Mesenchymal stem cell (in vitro differentiated cells and primary cell): ENCODE measurements around the gene TRIM4. TPM values are rescaled to one million over a fixed set of nuclear protein-coding genes. Genes with fewer than 3 reads are reported as not detected.

Experiments
- DNase-seq: peaks from one replicate; pipeline ENCODE4 v3.0.0-alpha.2; 2013
- H2AFZ ChIP-seq: one replicate; pipeline ENCODE4 v1.6.1; 2013; ENCODE audit warnings: low read depth, mild to moderate bottlenecking, control low read depth, inconsistent platforms, low read length, moderate library complexity
- H2AK5ac ChIP-seq: 2 replicates; pipeline ENCODE4 v1.6.1; 2013; ENCODE audit warnings: low read length, moderate library complexity, mild to moderate bottlenecking, inconsistent platforms; ENCODE audit not compliant: severe bottlenecking
- H2BK120ac ChIP-seq: one replicate; pipeline ENCODE4 v1.6.1; 2013; ENCODE audit warnings: low read depth, mild to moderate bottlenecking, inconsistent platforms, low read length, moderate library complexity
- H2BK12ac ChIP-seq, 2 experiments: one replicate each; pipeline ENCODE4 v1.6.1; 2013; ENCODE audit warnings: inconsistent platforms in 2 of 2, low read length in 2 of 2, mild to moderate bottlenecking in 2 of 2, moderate library complexity in 2 of 2, control low read depth in 1 of 2
- H2BK15ac ChIP-seq: one replicate; pipeline ENCODE4 v1.6.1; 2013; ENCODE audit warnings: mild to moderate bottlenecking, low read depth, inconsistent platforms; ENCODE audit not compliant: poor library complexity, severe bottlenecking
- H2BK5ac ChIP-seq: 2 replicates; pipeline ENCODE4 v1.6.1; 2013; ENCODE audit warnings: low read depth, mild to moderate bottlenecking, low read length, control low read depth, inconsistent platforms; ENCODE audit not compliant: poor library complexity, severe bottlenecking
- H3K14ac ChIP-seq, 2 experiments: one replicate each; pipeline ENCODE4 v1.6.1; 2013; ENCODE audit warnings: inconsistent platforms in 2 of 2, low read length in 2 of 2, control low read depth in 1 of 2, mild to moderate bottlenecking in 1 of 2, moderate library complexity in 1 of 2
- H3K18ac ChIP-seq, 2 experiments: one replicate each; pipeline ENCODE4 v1.6.1; 2013; ENCODE audit warnings: inconsistent platforms in 2 of 2, low read length in 2 of 2, control low read depth in 1 of 2, low read depth in 1 of 2, mild to moderate bottlenecking in 1 of 2
- H3K23ac ChIP-seq, 2 experiments: one replicate each; pipeline ENCODE4 v1.6.1; 2013; ENCODE audit warnings: inconsistent platforms in 2 of 2, low read length in 2 of 2, mild to moderate bottlenecking in 2 of 2, moderate library complexity in 2 of 2, control low read depth in 1 of 2
- H3K27ac ChIP-seq: 2 replicates; pipeline ENCODE4 v1.5.1; 2013; ENCODE audit warnings: mild to moderate bottlenecking, moderate library complexity, low read length, control low read depth, inconsistent platforms; ENCODE audit not compliant: poor library complexity, severe bottlenecking
- H3K27me3 ChIP-seq, 2 experiments: 2 replicates each; pipeline versions ENCODE4 v1.6.1 to v1.7.0; 2013; ENCODE audit warnings: low read length in 2 of 2, mild to moderate bottlenecking in 2 of 2, moderate library complexity in 2 of 2, control low read depth in 1 of 2, inconsistent platforms in 1 of 2; ENCODE audit not compliant: control insufficient read depth in 1 of 2, insufficient read depth in 1 of 2
- H3K36me3 ChIP-seq, 2 experiments: 2 replicates each; pipeline versions ENCODE4 v1.6.1 to v1.7.0; 2013; ENCODE audit warnings: low read length in 2 of 2, control low read depth in 1 of 2, inconsistent platforms in 1 of 2, low read depth in 1 of 2, mild to moderate bottlenecking in 1 of 2; ENCODE audit not compliant: insufficient read depth in 2 of 2, control insufficient read depth in 1 of 2
- H3K4ac ChIP-seq, 2 experiments: one replicate each; pipeline ENCODE4 v1.6.1; 2013; ENCODE audit warnings: inconsistent platforms in 2 of 2, low read length in 2 of 2, mild to moderate bottlenecking in 2 of 2, moderate library complexity in 2 of 2, control low read depth in 1 of 2, low read depth in 1 of 2
- H3K4me1 ChIP-seq: 2 replicates; pipeline ENCODE4 v1.6.1; 2013; ENCODE audit warnings: low read depth, low read length, control low read depth; ENCODE audit not compliant: control insufficient read depth, insufficient read depth
- H3K4me2 ChIP-seq: 2 replicates; pipeline ENCODE4 v1.6.1; 2013; ENCODE audit warnings: low read length, mild to moderate bottlenecking, inconsistent platforms; ENCODE audit not compliant: poor library complexity, severe bottlenecking
- H3K4me3 ChIP-seq, 2 experiments: 2 replicates each; pipeline versions ENCODE4 v1.5.1 to v1.7.0; 2013; ENCODE audit warnings: low read length in 2 of 2, mild to moderate bottlenecking in 2 of 2, control low read depth in 1 of 2, low read depth in 1 of 2; ENCODE audit not compliant: insufficient read depth in 1 of 2
- H3K79me1 ChIP-seq: replicated peaks from 2 replicates; pipeline ENCODE4 v1.6.1; 2013; ENCODE audit warnings: mild to moderate bottlenecking, control low read depth, low read length, inconsistent platforms; ENCODE audit not compliant: poor library complexity, severe bottlenecking
- H3K9ac ChIP-seq: 2 replicates; pipeline ENCODE4 v1.7.0; 2013; ENCODE audit warnings: mild to moderate bottlenecking, low read length, moderate library complexity
- H3K9me3 ChIP-seq: 2 replicates; pipeline ENCODE4 v1.7.0; 2013; ENCODE audit warnings: mild to moderate bottlenecking, low read length; ENCODE audit not compliant: control insufficient read depth
- H4K8ac ChIP-seq: one replicate; pipeline ENCODE4 v1.6.1; 2013; ENCODE audit warnings: inconsistent platforms, mild to moderate bottlenecking, low read length, moderate library complexity
- H4K91ac ChIP-seq: one replicate; pipeline ENCODE4 v1.6.1; 2013; ENCODE audit warnings: mild to moderate bottlenecking, low read length, inconsistent platforms
- WGBS: methylation state at CpG from one replicate; pipeline ENCODE4 v1.1.7; 2013; ENCODE audit warnings: mixed read lengths; 5-methylcytosine and 5-hydroxymethylcytosine counted together
- small RNA-seq: library from polyadenylated mRNA; stranded (forward); fragments of <200 nt; extraction: miRNeasy Mini kit (QIAGEN cat#:217004); gene quantifications from one replicate; pipeline ENCODE3, GENCODE V24; 2013; ENCODE audit warnings: low read depth

The TRIM4 gene

GRCh38 chr7:99842926-99843325 lies 76.4 kb downstream of the TRIM4 start:
- H4K8ac ChIP-seq = no peak overlapping the region
- WGBS = no CpG with 5 or more reads among the region's 2 CpGs
- H2AFZ ChIP-seq = no peak overlapping the region
- H3K4me1 ChIP-seq = no peaks in the 10 kb centered on the region
- H3K23ac ChIP-seq = no peak overlapping the region
- no peak overlapping the region for H2BK5ac ChIP-seq
- no peak overlapping the region for H2BK15ac ChIP-seq
- H4K91ac ChIP-seq = no peak overlapping the region
- peaks cover 20 to 28% of the 10 kb centered on the region in 2 experiments for H3K27me3 ChIP-seq
- no peak overlapping the region for H3K27ac ChIP-seq
- no peak overlapping the region for H2AK5ac ChIP-seq
- H3K4ac ChIP-seq = no peak overlapping the region
- no peak for DNase-seq
- H3K4me3 ChIP-seq = no peak overlapping the region
- H2BK12ac ChIP-seq = no peak overlapping the region
- H3K4me2 ChIP-seq = no peak overlapping the region
- no peak overlapping the region for H3K18ac ChIP-seq
- no peaks in the 10 kb centered on the region for H3K9me3 ChIP-seq
- no peaks in the 10 kb centered on the region for H3K36me3 ChIP-seq
- H3K79me1 ChIP-seq = no peaks in the 10 kb centered on the region
- no peak overlapping the region for H3K9ac ChIP-seq
- no peak overlapping the region for H3K14ac ChIP-seq
- no peak overlapping the region for H2BK120ac ChIP-seq

Small RNA genes lying within 50 kb of the gene (small RNA-seq; reads per million reads assigned to genes)
- gene AC011904.1 = not detected
- not detected for gene CYP3A52P
- gene RF00019 = not detected
- not detected for gene RF00561
